Activated T-cell treated with anti-CD3 and anti-CD28 coated beads, Interleukin-2, amount 50 U/mL, for 72 hours (primary cell): Measurements from ENCODE around the gene RGL4. TPM values are rescaled to one million over a fixed set of nuclear protein-coding genes. Genes with fewer than 3 reads are reported as not detected.

Source experiments
- ATAC-seq, 2 donors: fragments of 150-1000 bp; cut with Tn5 transposase; replicated peaks in 1 of 2; 2 replicates each; pipeline ENCODE4 v1.10.0; 2021; ENCODE audit warnings: moderate library complexity in 2 of 2, mild to moderate bottlenecking in 1 of 2
- DNase-seq, 2 donors: peaks; one replicate each; pipeline ENCODE4 v3.0.0; 2021 to 2022; ENCODE audit warnings: mixed read lengths in 1 of 2
- H3K27ac Mint-ChIP-seq: one replicate; pipeline ENCODE4 v1.8.0; 2022; ENCODE audit warnings: mild to moderate bottlenecking, moderate library complexity, mixed read lengths
- H3K27me3 Mint-ChIP-seq: one replicate; pipeline ENCODE4 v1.8.0; 2022; ENCODE audit warnings: low read depth, mixed read lengths
- H3K36me3 Mint-ChIP-seq, 2 donors: one replicate each; pipeline ENCODE4 v1.8.0; 2022; ENCODE audit warnings: mixed read lengths in 2 of 2, mild to moderate bottlenecking in 1 of 2; ENCODE audit not compliant: insufficient read depth in 2 of 2
- H3K4me1 Mint-ChIP-seq: one replicate; pipeline ENCODE4 v1.8.0; 2022; ENCODE audit warnings: low read depth, mixed read lengths
- H3K4me3 Mint-ChIP-seq, 2 donors: one replicate each; pipeline ENCODE4 v1.8.0; 2022; ENCODE audit warnings: mild to moderate bottlenecking in 2 of 2, mixed read lengths in 2 of 2, moderate library complexity in 2 of 2
- H3K9me3 Mint-ChIP-seq, 2 donors: one replicate each; pipeline ENCODE4 v1.8.0; 2022; ENCODE audit warnings: mixed read lengths in 2 of 2
- total RNA-seq, 2 donors: library from RNA; stranded (reverse); gene quantifications; one replicate each; pipeline ENCODE4 v1.2.3, GENCODE V29; 2022

Gene RGL4
- total RNA-seq, 2 donors from 2014 or later: 22.7 to 22.9 TPM

GRCh38 chr22:23696326-23696851 is 5.6 kb downstream of the RGL4 start:
- Mint-ChIP-seq H3K27me3 (no peaks in the 10 kb centered on the region), H3K36me3 (peaks cover 16 to 37% of the 10 kb centered on the region in 2 donors), H3K9me3 (no peaks in the 10 kb centered on the region), H3K4me1 (peaks cover 59% of the 10 kb centered on the region), H3K27ac (peak overlapping the region; percentile 100), H3K4me3 (peak overlapping the region; percentile 99 to 100)
- DNase-seq: peak; percentile 84 to 85
- peak; percentile 100 for ATAC-seq

DNA sequence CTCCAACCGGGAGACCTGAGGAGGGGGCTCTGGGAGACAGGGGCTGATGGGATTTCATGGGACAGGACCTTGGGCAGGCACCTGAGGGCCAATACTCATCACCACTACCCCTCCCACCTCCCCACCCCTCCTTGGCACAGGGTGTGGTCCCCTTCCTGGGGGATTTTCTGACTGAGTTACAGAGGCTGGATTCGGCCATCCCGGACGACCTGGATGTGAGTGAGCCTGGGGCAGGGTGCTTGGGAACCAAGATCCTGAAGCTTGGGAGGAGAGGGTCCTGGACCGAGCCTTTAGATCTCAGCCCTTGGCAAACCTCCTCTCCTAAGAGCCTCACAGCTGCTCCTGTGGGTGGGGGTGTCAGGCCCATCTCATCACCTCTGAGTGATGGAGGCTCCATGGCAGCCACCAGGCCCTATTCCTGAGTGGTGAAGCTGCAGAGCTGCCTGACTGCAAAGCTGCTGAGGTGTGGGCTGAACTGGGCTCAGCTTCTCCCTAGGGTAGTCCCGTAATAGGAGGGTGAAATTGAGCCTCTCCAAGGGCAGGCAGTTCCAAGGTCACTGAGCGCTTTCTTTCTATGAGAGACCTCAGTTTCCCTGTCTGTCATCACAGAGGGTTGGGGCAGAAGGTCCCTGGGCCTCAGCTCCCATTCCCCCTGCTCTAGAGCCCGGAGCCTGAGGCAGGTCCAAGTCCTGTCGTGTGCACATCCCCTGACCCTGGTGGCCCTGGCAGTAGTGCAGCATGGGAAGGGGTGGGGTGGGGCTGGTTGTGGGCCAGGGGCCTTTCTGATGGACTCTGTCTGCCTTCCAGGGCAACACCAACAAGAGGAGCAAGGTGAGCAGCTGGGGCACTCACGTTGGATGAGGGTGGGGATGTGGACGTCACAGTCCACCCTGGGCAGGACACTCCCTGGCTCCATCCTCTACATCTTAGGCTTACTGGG is 6.5 kb downstream of the RGL4 start:
- peaks cover 68% of the 10 kb centered on the region for H3K4me1 Mint-ChIP-seq
- no peak for ATAC-seq
- peak overlapping the region; percentile 100 for H3K27ac Mint-ChIP-seq
- no peak for DNase-seq
- H3K36me3 Mint-ChIP-seq: peaks cover 25 to 47% of the 10 kb centered on the region in 2 donors
- peak overlapping the region; percentile 99 to 100 for H3K4me3 Mint-ChIP-seq
- H3K9me3 Mint-ChIP-seq: no peaks in the 10 kb centered on the region
- H3K27me3 Mint-ChIP-seq: no peaks in the 10 kb centered on the region

DNA sequence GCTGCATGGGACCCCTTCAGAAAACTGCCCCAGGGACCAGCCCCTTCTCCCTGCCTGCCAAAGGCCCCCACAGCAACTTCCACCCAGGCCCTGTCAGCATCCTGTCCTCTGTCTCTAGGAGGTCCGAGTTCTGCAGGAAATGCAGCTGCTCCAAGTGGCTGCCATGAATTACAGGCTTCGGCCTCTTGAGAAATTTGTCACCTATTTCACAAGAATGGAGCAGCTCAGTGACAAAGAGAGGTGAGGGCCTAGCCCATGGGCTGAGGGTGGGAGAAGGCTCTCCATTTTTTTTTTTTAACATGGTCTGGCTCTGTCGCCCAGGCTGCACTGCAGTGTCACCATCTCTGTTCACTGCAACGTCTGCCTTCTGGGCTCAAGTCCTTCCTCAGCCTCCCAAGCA is 7.3 kb downstream of the RGL4 start:
- H3K27me3 Mint-ChIP-seq: no peaks in the 10 kb centered on the region
- no peak overlapping the region for H3K27ac Mint-ChIP-seq
- no peaks in the 10 kb centered on the region for H3K9me3 Mint-ChIP-seq
- peaks cover 25 to 46% of the 10 kb centered on the region in 2 donors for H3K36me3 Mint-ChIP-seq
- ATAC-seq (no peak), DNase-seq (no peak)
- H3K4me3 Mint-ChIP-seq: peak overlapping the region; percentile 50 to 100
- H3K4me1 Mint-ChIP-seq: peaks cover 76% of the 10 kb centered on the region

GRCh38 chr22:23698673-23699235 is 7.9 kb downstream of the RGL4 start:
- peaks cover 82% of the 10 kb centered on the region for H3K4me1 Mint-ChIP-seq
- no peaks in the 10 kb centered on the region for H3K27me3 Mint-ChIP-seq
- no peak for DNase-seq
- H3K36me3 Mint-ChIP-seq: peaks cover 27 to 45% of the 10 kb centered on the region in 2 donors
- ATAC-seq: no peak
- H3K9me3 Mint-ChIP-seq: no peaks in the 10 kb centered on the region
- H3K27ac Mint-ChIP-seq: no peak overlapping the region
- H3K4me3 Mint-ChIP-seq: no peak overlapping the region

GRCh38 chr22:23700706-23701105 is 9.9 kb downstream of the RGL4 start:
- Mint-ChIP-seq H3K36me3 (peaks cover 34 to 50% of the 10 kb centered on the region in 2 donors), H3K4me3 (peak overlapping the region in 1 of 2 donors; percentile 32), H3K4me1 (peaks cover 86% of the 10 kb centered on the region), H3K27me3 (no peaks in the 10 kb centered on the region), H3K9me3 (peaks cover 0 to 2% of the 10 kb centered on the region in 2 donors), H3K27ac (no peak overlapping the region)
- ATAC-seq (no peak), DNase-seq (peak; percentile 25 to 34)

- Mint-ChIP-seq H3K4me3 (peak overlapping the region; percentile 62 to 71), H3K9me3 (peaks cover 0 to 2% of the 10 kb centered on the region in 2 donors), H3K27me3 (no peaks in the 10 kb centered on the region), H3K36me3 (peaks cover 41 to 71% of the 10 kb centered on the region in 2 donors), H3K27ac (peak overlapping the region; percentile 45), H3K4me1 (peaks cover 94% of the 10 kb centered on the region)
- ATAC-seq (no peak), DNase-seq (no peak)
Observed at GRCh38 chr22:23704062-23704461, 13.2 kb downstream of the RGL4 start.

- ATAC-seq: peak; percentile 71 to 75
- H3K27ac Mint-ChIP-seq: peak overlapping the region; percentile 77
- H3K9me3 Mint-ChIP-seq: peaks cover 0 to 2% of the 10 kb centered on the region in 2 donors
- no peaks in the 10 kb centered on the region for H3K27me3 Mint-ChIP-seq
- peak overlapping the region; percentile 62 to 71 for H3K4me3 Mint-ChIP-seq
- peak in 1 of 2 donors; percentile 33 for DNase-seq
- peaks cover 44 to 70% of the 10 kb centered on the region in 2 donors for H3K36me3 Mint-ChIP-seq
- peaks cover 97% of the 10 kb centered on the region for H3K4me1 Mint-ChIP-seq
Observed at GRCh38 chr22:23704829-23705228, 14.0 kb downstream of the RGL4 start.

DNA sequence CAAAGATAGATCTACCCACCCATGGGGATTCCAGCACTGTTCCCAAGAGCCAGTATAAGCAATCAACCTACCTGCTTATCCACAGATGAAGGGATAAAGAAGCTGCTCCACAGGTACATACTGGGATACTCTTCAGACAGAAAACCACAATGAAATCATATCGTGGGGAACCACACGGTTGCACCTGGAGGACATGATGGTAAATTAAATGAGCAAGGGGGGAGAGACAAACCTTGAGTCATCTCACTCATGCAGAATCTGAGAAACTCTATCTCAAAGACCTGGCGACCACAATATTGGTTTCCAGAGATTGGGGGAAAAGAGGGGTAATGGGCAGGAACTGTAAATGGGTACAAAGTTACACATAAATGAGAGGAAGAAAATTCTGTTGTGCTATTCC is 14.5 kb downstream of the RGL4 start:
- peaks cover 0 to 2% of the 10 kb centered on the region in 2 donors for H3K9me3 Mint-ChIP-seq
- DNase-seq: peak; percentile 60 to 72
- ATAC-seq: peak; percentile 68 to 78
- peak overlapping the region; percentile 62 to 71 for H3K4me3 Mint-ChIP-seq
- H3K27me3 Mint-ChIP-seq: no peaks in the 10 kb centered on the region
- peak overlapping the region; percentile 77 for H3K27ac Mint-ChIP-seq
- H3K4me1 Mint-ChIP-seq: peaks cover 97% of the 10 kb centered on the region
- H3K36me3 Mint-ChIP-seq: peaks cover 45 to 70% of the 10 kb centered on the region in 2 donors

DNA sequence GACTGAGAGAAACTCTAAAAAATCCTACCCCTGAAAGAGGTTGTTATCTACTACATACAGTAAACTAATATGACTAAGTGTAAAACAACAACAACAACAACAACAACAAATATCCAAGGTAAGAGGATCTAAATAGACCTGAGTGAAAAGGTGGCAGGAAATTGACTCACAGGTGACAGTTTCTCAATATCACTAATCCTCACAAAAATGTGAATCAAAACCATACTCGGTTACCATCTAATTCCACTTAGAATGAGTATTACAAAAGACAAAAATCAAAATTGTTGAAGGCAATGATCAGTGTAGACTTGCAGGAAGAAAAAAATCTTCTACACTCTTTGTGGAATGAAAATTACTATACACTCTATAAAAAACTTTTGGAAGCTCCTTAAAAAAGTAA is 17.5 kb downstream of the RGL4 start:
- H3K4me1 Mint-ChIP-seq: peaks cover 79% of the 10 kb centered on the region
- peak overlapping the region; percentile 68 for H3K27ac Mint-ChIP-seq
- no peaks in the 10 kb centered on the region for H3K27me3 Mint-ChIP-seq
- peaks cover 35 to 60% of the 10 kb centered on the region in 2 donors for H3K36me3 Mint-ChIP-seq
- peak overlapping the region; percentile 40 to 54 for H3K4me3 Mint-ChIP-seq
- ATAC-seq: peak; percentile 36 to 51
- no peak for DNase-seq
- H3K9me3 Mint-ChIP-seq: peaks cover 0 to 2% of the 10 kb centered on the region in 2 donors

DNA sequence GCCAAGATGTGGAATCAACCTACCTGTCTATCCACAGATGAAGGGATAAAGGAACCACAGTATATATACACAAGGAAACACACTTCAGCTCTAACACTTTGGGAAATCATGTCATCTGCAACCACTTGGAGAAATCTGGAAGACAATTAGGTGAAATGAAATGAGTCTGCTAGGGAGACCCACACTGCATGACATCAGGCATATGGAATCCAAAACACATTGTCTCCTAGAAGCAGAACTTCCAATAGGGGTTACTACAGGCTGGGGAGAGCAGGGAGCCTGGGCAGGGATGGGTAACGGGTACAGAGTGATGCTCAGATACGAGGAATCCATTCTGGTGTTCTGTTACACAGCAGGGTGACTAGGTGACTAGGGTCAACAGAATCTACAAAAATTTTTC is 18.3 kb downstream of the RGL4 start:
- Mint-ChIP-seq H3K36me3 (peaks cover 34 to 61% of the 10 kb centered on the region in 2 donors), H3K4me3 (peak overlapping the region in 1 of 2 donors; percentile 2), H3K27ac (no peak overlapping the region), H3K27me3 (no peaks in the 10 kb centered on the region), H3K9me3 (peaks cover 0 to 2% of the 10 kb centered on the region in 2 donors), H3K4me1 (peaks cover 76% of the 10 kb centered on the region)
- ATAC-seq (no peak), DNase-seq (no peak)

- Mint-ChIP-seq H3K27me3 (no peaks in the 10 kb centered on the region), H3K4me3 (no peak overlapping the region), H3K9me3 (no peaks in the 10 kb centered on the region), H3K4me1 (peaks cover 64% of the 10 kb centered on the region), H3K36me3 (peaks cover 19 to 42% of the 10 kb centered on the region in 2 donors), H3K27ac (no peak overlapping the region)
- ATAC-seq (no peak), DNase-seq (no peak)
Observed at GRCh38 chr22:23712256-23712655, 21.4 kb downstream of the RGL4 start.

DNA sequence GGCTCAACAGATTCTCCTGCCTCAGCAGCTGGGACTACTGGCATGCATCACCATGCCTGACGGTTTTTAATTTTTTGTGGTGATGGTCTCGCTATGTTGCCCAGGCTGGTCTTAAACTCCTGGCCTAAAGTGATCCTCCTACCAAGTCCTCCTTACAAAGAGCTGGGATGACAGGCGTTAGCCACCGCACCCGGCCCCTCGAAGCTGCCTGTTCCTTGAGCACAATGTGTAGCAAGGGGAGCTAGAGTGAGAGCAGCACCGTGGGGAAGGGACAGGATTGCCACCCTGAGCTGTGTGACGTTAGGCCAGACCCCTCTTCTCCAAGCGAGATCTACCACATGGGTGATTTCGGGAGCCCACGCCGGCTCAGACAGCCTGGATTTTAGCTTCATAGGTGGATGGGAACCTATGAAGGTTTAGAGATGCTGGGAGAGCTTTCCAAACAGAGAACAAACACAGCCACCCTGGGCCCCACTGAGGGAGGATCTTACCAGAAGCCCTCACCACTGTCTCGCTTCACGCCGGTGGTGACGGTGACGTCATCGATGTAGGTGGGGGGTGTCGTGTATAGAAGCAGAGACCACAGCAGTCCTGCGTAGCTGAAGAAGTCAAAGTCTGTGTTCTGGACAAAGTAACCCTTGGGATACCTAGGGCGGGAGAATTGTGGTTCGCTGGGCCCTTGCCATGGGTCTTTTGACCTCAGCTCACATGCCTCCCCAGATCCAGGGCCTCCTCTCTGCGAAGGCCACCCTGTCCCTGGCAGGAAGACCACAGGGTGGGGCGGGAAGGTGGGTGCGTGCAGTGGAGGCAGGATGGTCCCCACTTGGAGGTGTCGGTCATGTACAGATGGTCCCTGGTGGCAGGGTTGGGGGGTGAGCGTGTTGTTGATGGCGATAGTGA is 23.1 kb downstream of the RGL4 start:
- peak; percentile 32 to 39 for DNase-seq
- H3K27ac Mint-ChIP-seq: peak overlapping the region; percentile 25
- no peaks in the 10 kb centered on the region for H3K27me3 Mint-ChIP-seq
- peak overlapping the region; percentile 4 to 63 for H3K4me3 Mint-ChIP-seq
- peaks cover 18 to 28% of the 10 kb centered on the region in 2 donors for H3K36me3 Mint-ChIP-seq
- H3K9me3 Mint-ChIP-seq: no peaks in the 10 kb centered on the region
- ATAC-seq: no peak
- H3K4me1 Mint-ChIP-seq: peaks cover 51% of the 10 kb centered on the region
